ENCODE results near the gene PMP22.

- TF ChIP-seq NFIC (IDR thresholded peaks at IDR 0.05) (no peak), REST (IDR thresholded peaks at IDR 0.05; ENCODE audit: low read depth) (no peak), EP300 (IDR thresholded peaks at IDR 0.05; ENCODE audit: borderline replicate concordance) (no peak), USF1 (IDR thresholded peaks at IDR 0.05) (no peak), RAD21 (IDR thresholded peaks at IDR 0.05; ENCODE audit: low read depth) (no peak), CEBPB (IDR thresholded peaks at IDR 0.05) (no peak), TAF1 (IDR thresholded peaks at IDR 0.05; ENCODE audit: low read depth) (no peak), MAX (IDR thresholded peaks at IDR 0.05) (no peak)
These were observed 70.3 kb downstream of the PMP22 start for GRCh38 chr17:15194859-15195277.

Measured in Ishikawa (cell line).